ENCODE data around the gene EHF.

The EHF gene

GRCh38 chr11:34625576-34625975, 4.7 kb downstream of the EHF start:
- TF ChIP-seq ZNF274 (IDR thresholded peaks at IDR 0.05; ENCODE audit: low read depth, low read length), result no peak
- H3K4me3 ChIP-seq (ENCODE audit: low read length), result no peak overlapping the region

DNA sequence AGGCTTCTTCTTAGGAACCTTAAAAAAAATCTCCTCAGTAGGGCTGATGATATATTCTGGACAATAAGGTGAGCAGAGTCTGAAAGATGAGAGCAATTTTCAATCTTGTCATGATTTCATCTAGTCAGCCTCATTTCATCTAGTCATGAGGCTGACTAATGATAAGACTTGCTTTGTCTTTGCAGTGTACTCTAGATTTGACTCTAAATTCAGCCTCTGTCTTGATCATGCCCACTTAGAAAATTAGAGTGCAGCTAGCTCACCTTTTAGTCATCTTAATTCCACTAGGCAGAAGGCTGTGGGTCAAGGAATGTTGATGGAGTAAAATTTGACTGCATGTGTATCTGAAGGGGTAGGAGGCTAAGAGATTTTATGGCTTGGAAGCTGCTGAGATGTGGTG, 5.5 kb downstream of the EHF start:
- no peak for TF ChIP-seq ZNF274 (IDR thresholded peaks at IDR 0.05; ENCODE audit: low read depth, low read length)
- H3K4me3 ChIP-seq (ENCODE audit: low read length), result no peak overlapping the region

- H3K4me3 ChIP-seq (ENCODE audit: low read length), result no peak overlapping the region
- no peak for TF ChIP-seq ZNF274 (IDR thresholded peaks at IDR 0.05; ENCODE audit: low read depth, low read length)
These were observed 6.3 kb downstream of the EHF start for GRCh38 chr11:34627197-34627596.

GRCh38 chr11:34629711-34630110, 8.8 kb downstream of the EHF start:
- H3K4me3 ChIP-seq (ENCODE audit: low read length), result no peak overlapping the region
- no peak for TF ChIP-seq ZNF274 (IDR thresholded peaks at IDR 0.05; ENCODE audit: low read depth, low read length)

GRCh38 chr11:34630544-34630943, 9.7 kb downstream of the EHF start:
- no peak for TF ChIP-seq ZNF274 (IDR thresholded peaks at IDR 0.05; ENCODE audit: low read depth, low read length)
- no peak overlapping the region for H3K4me3 ChIP-seq (ENCODE audit: low read length)

- no peak for TF ChIP-seq ZNF274 (IDR thresholded peaks at IDR 0.05; ENCODE audit: low read depth, low read length)
- no peak overlapping the region for H3K4me3 ChIP-seq (ENCODE audit: low read length)
These were observed 10.4 kb downstream of the EHF start for GRCh38 chr11:34631297-34631696.

GRCh38 chr11:34631737-34632104, 10.8 kb downstream of the EHF start:
- no peak for TF ChIP-seq ZNF274 (IDR thresholded peaks at IDR 0.05; ENCODE audit: low read depth, low read length)
- no peak overlapping the region for H3K4me3 ChIP-seq (ENCODE audit: low read length)

GRCh38 chr11:34632105-34632791, 11.4 kb downstream of the EHF start:
- H3K4me3 ChIP-seq (ENCODE audit: low read length), result no peak overlapping the region
- no peak for TF ChIP-seq ZNF274 (IDR thresholded peaks at IDR 0.05; ENCODE audit: low read depth, low read length)

DNA sequence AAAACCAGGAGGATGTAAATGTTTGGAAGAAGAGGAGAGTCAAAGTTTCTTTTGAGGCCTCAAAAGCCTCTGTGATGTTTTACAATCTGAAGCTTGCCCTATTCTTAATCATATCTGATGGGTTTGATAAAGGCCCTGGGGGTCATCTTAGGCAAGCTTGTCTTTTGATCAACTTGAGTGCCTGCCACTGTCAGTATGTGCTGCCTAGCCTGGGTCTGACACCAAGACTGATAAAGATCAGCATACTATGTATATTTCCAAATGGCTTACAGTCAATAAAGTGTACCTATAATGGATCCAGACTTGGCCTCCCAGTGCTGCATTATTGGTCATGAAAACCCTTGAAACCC, 12.7 kb downstream of the EHF start:
- no peak overlapping the region for H3K4me3 ChIP-seq (ENCODE audit: low read length)
- no peak for TF ChIP-seq ZNF274 (IDR thresholded peaks at IDR 0.05; ENCODE audit: low read depth, low read length)

GRCh38 chr11:34633990-34634693, 13.2 kb downstream of the EHF start:
- no peak overlapping the region for H3K4me3 ChIP-seq (ENCODE audit: low read length)
- no peak for TF ChIP-seq ZNF274 (IDR thresholded peaks at IDR 0.05; ENCODE audit: low read depth, low read length)

- TF ChIP-seq ZNF274 (IDR thresholded peaks at IDR 0.05; ENCODE audit: low read depth, low read length), result no peak
- no peak overlapping the region for H3K4me3 ChIP-seq (ENCODE audit: low read length)
These were observed 13.8 kb downstream of the EHF start for GRCh38 chr11:34634694-34635062.

- TF ChIP-seq ZNF274 (IDR thresholded peaks at IDR 0.05; ENCODE audit: low read depth, low read length), result no peak
- no peak overlapping the region for H3K4me3 ChIP-seq (ENCODE audit: low read length)
These were observed 15.2 kb downstream of the EHF start for GRCh38 chr11:34636127-34636526.

- no peak overlapping the region for H3K4me3 ChIP-seq (ENCODE audit: low read length)
- no peak for TF ChIP-seq ZNF274 (IDR thresholded peaks at IDR 0.05; ENCODE audit: low read depth, low read length)
These were observed 16.4 kb downstream of the EHF start for GRCh38 chr11:34637303-34637702.

- H3K4me3 ChIP-seq (ENCODE audit: low read length), result no peak overlapping the region
- no peak for TF ChIP-seq ZNF274 (IDR thresholded peaks at IDR 0.05; ENCODE audit: low read depth, low read length)
These were observed 18.0 kb downstream of the EHF start for GRCh38 chr11:34638897-34639296.

DNA sequence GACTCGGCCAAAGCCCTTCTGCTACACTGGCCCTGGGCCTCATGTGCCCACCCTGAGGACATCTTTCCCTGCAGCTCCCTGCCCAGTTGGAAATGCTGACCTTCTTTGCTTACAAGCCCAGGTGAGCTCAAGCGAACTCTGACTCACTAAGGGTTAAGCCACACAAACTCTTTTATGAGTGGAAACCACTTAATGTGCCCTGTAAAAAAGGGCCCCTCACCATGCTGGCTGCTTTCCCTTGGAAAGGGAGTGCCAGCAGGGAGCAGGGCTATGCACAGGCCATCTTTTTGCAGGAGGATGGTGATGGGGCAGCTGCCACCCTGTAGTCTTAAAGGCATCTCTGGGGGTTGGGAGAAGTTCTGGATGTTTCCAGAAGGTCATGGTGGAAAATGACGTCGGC, 18.7 kb downstream of the EHF start:
- H3K4me3 ChIP-seq (ENCODE audit: low read length), result no peak overlapping the region
- TF ChIP-seq ZNF274 (IDR thresholded peaks at IDR 0.05; ENCODE audit: low read depth, low read length), result no peak
